GM19395 (cell line): ENCODE measurements around the gene ADGRL3.
"Not testable (repeated sequence)": the region's sequence is repeated elsewhere in the genome, so short reads cannot be mapped to it uniquely, and the experiment has no call there.

ENCODE experiments used
- ATAC-seq: cut with Tn5 transposase; IDR thresholded peaks from one replicate; pipeline ENCODE4 v1.9.1; 2021; ENCODE audit warnings: mild to moderate bottlenecking, moderate library complexity; ENCODE audit not compliant: unreplicated experiment

ADGRL3 gene

GRCh38 chr4:61852105-61852504 is 652.0 kb downstream of the ADGRL3 start:
- not testable (repeated sequence) for ATAC-seq

DNA sequence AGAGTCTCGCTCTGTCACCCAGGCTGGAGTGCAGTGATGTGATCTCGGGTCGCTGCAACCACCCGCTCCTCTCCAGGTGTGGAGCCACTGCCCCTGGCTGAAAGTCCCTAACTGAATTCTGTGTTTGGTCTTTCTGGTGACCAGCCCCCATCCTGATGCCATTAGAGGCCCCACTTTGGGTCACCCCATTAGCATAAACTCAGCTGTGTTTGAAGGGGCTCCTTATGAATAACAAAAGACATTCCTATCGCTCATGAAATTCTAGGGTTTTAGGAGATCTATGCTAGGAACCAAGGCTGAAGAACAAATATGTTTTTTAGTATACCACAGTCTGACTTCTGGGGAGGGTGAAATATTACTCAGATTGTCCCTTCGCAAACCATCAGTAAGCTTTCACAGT is 652.9 kb downstream of the ADGRL3 start:
- ATAC-seq, result no peak

DNA sequence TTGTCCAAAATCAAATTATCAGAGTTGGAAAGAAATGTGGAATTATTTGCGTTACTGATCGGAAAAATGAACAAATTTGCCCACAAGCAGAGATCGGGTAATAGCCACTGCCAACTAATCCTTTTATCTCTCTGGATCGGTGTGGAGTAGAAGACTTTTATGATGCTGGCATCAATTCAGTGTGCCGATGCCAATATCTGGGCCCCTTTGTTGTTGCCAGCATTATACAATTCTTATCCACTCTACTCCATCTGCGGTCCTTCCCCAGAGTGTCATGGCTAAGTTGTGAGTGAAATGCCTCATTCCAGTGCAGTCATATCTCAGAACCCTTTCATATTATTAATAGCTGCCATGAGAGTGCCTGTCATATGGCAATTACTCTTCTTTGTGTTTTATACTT is 660.2 kb downstream of the ADGRL3 start:
- ATAC-seq, result no peak

DNA sequence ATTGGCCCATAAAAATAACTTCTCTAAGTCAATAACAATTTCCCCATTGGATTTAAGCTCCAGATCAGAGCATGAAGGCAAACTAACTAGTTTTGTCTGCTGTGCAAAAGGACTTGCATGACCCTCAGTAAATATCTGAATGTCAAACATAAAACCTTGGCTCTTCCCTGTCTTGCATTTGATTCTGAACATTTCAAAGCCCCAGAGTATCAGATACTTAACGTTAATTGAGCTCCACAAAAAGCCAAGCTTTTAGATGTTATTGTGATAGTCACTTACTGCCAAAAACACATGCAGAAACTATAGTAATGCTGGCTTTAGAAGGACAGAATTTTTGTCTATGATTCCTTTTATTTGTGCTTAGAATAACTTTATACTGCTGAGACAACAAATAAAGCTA is 664.2 kb downstream of the ADGRL3 start:
- ATAC-seq, result no peak

DNA sequence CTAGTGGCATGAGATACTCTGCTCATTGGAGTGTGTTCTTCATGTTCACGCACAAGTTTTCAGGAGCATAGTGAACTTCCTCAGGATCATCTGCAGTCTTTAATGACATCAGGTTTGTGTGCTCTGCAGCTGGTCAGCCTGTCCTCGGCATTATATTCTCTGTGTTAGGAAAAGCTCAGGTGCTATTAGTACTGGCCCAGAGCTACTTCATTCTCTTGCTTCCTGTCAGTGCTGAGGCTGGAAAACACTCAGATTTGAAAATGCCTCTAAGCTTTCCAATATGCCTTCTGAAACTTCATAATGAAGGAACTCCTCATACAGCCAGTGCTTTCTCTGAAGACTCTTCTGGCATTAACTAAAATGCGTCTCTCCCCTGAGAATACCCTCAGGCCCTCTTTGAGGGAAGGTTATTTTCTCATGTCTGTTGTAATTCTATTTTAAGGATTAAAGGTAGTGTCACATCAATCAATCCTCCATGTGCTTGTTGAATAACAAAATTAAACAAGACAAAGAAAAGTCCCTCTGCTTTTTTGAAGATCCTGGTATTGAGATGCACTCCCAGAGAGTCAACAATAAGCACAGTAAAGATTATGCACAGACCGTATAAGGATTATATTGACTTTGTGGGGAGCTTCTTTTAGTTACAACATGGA is 666.4 kb downstream of the ADGRL3 start:
- no peak for ATAC-seq

- no peak for ATAC-seq
Observed at GRCh38 chr4:61872983-61873382, 672.9 kb downstream of the ADGRL3 start.

- no peak for ATAC-seq
Observed at GRCh38 chr4:61877266-61877665, 677.1 kb downstream of the ADGRL3 start.

- no peak for ATAC-seq
Observed at GRCh38 chr4:61877893-61878292, 677.8 kb downstream of the ADGRL3 start.

DNA sequence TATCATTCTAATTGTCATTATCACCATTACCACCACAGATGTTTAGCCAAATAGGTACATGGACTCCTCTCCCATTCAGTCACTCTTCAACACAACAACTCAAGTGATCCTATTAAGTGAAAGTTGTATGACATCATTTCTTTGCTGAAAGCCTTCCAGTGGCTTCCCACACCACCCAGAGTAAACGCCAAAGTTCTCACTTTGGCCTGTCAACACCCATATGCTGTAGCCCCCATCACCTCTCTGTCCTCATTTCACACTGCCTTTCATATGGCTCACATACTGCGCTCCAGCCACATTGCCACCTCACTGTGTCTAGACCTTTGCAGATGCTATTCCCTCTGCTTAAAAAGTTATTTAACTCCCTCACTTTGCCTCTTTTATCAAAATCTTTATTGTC is 682.3 kb downstream of the ADGRL3 start:
- no peak for ATAC-seq

- no peak for ATAC-seq
Observed at GRCh38 chr4:61886131-61886530, 686.0 kb downstream of the ADGRL3 start.

DNA sequence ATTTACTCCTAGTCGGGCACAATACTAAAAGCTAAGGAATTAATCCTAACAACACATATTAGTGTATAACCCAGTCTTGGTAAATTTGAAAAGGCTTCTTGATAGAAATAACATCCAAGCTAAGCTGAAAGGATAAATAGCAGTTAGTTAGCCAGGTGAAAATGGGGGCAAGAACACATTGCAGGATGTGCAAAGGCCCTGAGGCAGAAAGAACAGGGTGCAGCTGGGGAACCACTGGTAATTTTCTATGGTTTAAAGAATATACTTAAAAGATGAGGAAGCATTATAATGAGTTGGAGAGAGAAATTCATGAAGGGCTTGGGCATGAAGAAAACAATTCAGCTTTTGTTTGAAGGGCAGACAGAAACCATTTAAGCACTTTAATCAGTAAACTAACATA is 689.0 kb downstream of the ADGRL3 start:
- ATAC-seq, result no peak

DNA sequence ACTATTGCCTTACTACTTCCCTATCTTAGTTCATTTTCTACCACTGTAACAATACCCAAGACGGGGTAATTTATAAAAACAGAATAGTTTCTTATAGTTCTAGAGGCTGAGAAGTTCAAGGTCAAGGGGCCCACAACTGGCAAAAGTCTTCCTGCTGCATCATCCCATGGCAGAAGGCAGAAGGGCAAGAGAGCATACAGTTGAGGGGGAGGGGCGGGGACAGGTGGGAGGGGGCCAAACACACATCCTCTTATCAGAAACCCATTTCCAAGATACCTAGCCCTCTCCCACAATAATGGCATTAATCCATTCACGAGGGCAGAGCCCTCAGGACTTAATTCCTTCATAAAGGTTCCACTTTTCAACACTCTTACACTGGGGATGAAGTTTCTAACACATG is 690.2 kb downstream of the ADGRL3 start:
- no peak for ATAC-seq

GRCh38 chr4:61891953-61892352 is 691.8 kb downstream of the ADGRL3 start:
- ATAC-seq, result no peak

DNA sequence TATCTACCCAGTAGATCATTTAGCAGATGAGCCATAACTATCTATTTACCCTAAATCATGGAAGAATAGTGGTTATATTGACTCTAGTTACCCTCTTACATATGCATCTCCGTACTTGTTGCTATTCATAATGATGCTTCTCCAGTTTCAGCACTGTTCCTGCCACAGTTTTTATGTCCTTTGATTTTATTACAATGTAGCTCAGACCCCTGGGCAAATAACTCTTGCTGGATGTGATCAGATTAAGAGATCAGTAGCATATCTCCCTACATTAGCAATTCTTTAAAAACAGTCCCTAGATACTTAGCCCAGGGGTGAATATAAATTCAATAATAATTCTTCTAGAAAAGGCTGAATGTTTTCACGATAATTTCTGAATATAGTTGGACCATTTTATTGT is 696.5 kb downstream of the ADGRL3 start:
- no peak for ATAC-seq

GRCh38 chr4:61909031-61909430 is 708.9 kb downstream of the ADGRL3 start:
- ATAC-seq, result no peak

- ATAC-seq, result no peak
Observed at GRCh38 chr4:61911313-61911756, 711.2 kb downstream of the ADGRL3 start.

GRCh38 chr4:61913619-61914018 is 713.5 kb downstream of the ADGRL3 start:
- ATAC-seq, result no peak

DNA sequence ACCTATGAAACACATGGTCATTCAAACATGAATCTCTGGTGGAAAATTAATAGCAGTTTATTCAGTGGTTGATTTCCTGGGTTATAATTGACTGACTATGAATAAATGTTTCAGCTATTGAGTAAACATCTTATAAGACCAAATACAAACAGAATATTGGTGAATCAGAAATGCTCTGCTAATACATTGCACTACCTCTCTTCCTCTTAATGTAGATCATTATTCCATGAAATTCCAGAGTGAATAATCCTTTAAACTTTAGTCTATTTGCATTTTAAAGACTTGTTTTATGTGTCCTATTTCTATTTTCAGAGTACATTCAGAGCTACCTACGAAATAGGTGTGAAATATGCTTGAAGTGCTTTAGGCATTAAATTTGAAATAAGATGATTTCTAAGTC is 715.4 kb downstream of the ADGRL3 start:
- ATAC-seq, result no peak

DNA sequence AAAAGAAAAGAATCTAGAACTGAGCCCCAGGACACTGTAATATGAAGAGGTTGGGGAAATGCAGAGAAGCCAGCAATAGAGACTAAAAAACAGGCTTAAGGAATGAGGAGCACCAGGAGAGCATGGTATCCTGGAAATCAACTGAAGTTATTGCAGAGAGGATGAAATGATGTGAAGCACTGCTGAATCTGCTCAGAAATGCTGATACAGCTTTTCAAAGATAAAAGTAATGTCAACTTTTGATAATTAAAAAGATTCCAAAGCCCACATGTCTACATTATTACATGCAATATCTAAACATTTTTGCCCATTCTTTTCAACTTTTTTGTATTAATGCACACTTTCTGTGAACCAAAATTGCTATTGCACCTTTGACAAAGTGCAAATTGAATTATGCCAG is 718.4 kb downstream of the ADGRL3 start:
- no peak for ATAC-seq

GRCh38 chr4:61918987-61919386 is 718.9 kb downstream of the ADGRL3 start:
- no peak for ATAC-seq

GRCh38 chr4:61919561-61919960 is 719.4 kb downstream of the ADGRL3 start:
- no peak for ATAC-seq

DNA sequence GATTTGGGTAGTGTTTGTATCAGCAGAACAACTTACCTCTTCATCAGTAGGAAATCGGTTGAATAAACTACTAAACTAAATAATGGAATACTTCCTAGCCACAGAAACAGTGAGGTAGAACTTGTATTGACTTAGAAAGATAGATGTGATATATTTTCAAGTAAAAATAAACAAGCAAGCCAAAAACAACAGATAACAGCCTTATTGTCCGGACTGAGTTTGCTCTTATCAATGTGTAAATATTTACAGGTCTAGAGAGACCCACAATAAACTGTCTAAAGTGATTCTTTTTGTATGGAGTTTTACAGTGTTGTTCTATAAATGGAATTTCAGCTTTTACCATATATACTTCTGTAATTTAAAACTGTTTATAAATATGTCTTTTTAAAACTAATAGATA is 721.8 kb downstream of the ADGRL3 start:
- no peak for ATAC-seq

GRCh38 chr4:61922766-61923165 is 722.6 kb downstream of the ADGRL3 start:
- ATAC-seq, result no peak
